DMS 273 (cell line): Measurements from ENCODE around the gene PALD1.

Source experiments
- DNase-seq: peaks from one replicate; lab custom pipeline; 2025; ENCODE audit not compliant: unreplicated experiment; lab: John Stamatoyannopoulos, UW

Gene PALD1

DNA sequence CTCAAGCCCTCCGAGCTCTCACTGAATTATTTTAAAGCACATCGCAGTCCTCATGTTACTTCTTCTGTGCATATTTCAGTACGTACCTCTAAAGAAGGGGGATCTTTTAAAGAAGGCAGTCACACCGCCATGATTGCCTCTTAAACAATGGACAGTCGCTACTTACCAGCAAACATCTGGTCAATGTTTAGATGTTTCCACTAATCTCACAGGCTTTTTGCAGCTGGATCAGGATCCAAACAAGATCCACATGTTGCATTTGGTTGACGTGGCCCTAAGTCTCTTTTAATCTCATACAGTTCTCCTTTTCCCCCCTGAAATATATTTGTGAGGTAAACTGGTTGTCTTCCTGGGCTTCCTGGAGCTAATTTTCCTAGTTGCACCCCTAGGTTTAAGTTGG lies 74.0 kb downstream of the PALD1 start:
- no peak for DNase-seq

DNA sequence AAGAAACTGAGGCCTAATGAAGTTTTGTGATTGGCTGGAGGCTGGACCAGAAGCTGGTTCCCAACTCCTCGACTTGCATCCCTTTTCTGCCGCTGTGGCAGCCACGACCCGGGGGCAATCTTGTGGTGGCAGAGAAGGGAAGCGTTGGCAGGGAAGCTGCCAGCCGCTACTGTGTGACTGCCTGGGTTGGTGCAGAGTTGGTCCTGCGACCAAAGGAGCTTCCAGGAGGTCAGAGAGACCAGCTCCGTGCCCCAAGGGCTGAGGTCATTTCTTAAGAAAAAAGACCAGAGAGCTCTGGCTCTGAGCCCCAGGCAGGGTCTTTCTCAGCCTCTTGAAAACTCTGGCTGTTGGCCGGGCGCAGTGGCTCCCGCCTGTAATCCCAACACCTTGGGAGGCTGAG lies 76.8 kb downstream of the PALD1 start:
- no peak for DNase-seq

DNA sequence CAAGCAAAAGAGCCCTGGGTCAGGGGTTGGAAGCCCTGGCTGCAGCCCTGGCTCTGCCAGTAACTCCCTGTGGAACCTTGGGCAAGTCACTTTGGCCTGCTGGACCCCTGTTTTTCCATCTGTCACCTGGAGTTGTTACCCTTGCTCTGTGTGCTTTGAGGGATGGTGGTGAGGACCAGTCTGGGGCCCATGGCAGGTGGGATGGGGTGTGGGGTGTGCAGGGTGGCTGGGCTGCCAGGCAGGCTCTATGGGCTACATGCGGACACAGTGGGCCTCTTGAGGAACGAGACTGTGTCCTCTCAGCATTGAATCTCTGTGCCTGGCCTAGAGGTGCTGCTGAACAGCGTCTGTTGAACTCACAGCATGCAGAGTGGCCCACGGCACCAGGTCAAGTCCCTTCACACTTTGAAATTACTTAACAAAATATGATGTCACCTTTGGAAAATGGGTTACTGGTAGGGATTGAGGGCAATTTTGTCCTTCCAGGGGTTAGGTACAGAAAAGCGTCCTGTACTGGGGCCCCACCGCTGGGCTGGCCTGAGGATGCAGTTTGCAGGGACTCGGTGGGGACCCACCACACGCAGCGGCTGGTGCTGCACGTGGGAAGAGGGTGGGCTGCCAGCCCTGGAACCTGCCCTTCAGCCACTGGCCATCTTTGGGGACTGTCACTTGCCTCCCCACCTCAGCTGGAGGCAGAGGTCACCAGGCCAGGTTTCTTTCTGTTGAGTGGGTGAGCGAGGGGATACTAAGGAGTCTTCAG lies 78.7 kb downstream of the PALD1 start:
- no peak for DNase-seq

DNA sequence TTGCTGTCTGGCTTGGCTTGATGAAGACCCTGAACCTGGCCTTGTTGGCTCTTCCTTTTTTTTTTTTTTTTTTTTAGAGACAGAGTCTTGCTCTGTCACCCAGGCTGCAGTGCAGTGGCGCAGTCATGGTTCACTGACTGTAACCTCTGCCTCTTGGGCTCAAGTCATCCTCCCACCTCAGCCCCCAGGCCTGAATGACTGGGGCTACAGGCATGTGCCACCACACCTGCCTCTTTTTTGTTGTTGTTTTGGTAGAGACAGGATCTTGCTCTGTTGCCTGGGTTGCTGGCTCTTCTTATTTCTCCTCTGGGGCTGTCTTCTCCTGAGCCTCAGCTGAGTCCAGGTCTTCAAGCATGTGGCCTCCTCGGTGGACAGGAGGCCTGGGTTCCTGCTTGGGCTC lies 79.3 kb downstream of the PALD1 start:
- DNase-seq, result no peak

DNA sequence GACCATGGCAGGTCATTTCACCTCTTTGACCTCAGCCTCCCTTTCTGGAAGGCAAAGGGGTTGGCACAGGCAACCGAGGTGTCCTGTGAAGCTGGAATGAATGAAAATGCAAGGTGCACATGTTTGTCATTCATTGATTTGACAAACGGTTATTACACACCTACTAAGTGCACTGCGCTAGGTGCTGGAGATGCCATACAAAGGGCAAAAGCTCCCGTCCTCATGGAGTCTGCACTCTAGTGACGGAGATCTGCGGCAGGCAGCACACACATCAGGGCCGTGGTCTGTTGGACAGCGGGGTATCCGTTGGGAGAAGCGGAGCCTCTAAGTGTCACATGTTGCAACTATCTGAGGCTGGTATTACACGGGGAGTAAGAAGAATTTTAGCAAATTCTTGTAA lies 79.7 kb downstream of the PALD1 start:
- no peak for DNase-seq

DNA sequence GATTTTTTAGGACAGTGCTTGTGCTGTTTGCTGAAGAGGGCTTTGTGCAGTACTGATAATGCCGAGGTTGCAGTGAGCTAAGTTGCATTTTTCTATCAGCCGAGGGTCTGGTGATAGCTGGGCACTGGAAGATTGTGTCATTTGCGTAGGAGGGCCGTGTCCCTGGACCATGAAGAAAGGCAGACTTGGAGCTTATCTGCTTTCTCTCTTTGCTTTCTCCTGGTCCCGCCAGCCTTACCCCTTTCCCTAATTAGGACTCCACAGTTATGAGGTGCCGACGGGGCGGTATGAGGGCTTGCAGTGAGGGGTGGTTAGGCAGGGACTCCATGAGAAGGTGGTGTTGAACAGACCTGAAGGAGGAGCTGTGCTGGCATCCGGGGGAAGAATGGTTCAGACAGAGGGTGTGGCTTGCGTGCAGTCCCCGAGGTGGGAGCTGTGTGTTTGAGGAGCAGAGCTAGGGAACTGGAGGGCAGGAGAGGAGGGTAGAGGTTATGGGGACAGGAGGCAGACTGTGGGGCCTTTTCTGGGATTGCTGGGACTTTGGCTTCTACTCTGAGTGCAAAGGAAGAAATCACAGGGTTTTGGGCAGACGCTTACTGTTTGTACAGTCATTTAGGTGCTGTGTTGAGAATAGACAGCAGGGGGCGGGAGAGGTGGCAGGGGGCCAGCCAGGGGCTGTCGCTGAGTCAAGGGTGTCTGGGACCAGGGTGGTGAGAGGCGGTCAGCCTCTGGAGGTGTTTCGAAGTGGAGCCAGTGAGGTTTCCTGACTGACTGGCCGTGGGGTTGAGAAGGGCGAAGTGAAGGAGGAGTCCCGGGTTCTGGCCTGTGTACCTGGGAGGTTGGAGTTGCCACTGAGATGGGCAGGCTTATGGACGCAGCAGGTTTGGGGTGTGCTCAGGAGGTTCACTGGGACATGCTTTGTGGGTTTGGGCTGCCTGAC lies 80.6 kb downstream of the PALD1 start:
- DNase-seq, result peak; percentile 49

DNA sequence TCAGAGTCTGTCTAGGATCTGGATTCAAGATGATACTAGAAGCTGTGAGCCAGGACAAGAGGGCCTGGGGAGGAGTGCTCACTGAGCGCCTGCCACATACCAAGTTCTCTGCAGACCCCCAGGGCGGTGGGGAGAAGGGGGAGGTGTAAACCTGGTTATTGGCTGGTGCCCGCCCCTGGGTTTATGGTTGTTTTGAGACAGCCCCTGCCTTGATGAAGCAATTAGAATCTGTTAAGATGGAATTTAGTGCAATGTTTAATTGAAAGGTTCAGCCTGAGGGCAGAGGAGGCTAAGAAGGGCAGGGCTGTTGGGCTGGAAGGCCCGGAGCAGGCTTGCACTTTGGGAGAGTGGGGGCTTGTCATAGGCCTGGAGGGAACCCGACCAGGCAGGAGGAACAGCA lies 81.3 kb downstream of the PALD1 start:
- no peak for DNase-seq

DNA sequence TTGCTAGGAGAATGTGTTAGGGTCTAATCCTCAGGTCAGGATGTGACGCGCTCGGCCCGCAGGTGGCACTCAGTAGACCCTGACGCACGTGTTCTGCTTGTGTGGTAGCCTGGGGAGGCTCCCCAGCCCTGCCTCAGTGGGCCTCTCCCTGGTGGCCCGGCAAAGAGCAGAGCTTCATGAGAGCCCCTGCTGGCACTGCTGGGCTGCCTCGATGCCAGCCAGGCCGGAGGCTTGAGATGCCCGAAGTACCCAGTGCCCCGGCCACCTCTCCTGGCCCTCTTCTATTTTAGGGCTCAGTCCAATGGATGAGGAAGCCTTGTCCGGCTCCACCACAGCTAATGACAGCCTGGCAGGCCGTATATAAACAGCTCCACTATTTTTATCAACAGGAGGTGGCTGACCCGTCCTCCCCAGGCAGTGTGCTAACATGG lies 82.0 kb downstream of the PALD1 start:
- DNase-seq, result no peak

DNA sequence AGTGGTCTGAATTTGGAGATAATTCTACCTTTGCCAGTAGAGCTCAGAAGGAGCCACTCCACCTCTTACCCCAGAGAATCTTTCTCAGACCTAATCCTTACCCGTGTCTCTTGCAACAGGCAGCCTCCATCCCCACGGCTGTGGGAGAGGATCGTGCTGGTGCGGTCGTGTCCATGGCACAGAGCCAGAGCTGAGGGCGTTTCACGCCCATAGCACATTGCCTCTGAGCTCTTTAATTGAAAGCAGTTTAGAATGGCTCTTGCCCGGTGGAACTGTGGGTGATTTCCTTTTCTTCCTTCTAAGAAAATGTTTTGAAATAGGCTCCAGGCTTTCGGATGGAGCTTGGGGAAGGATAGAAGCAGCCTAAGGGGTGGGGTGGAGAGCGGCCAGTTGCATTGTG lies 82.5 kb downstream of the PALD1 start:
- peak; percentile 23 for DNase-seq

DNA sequence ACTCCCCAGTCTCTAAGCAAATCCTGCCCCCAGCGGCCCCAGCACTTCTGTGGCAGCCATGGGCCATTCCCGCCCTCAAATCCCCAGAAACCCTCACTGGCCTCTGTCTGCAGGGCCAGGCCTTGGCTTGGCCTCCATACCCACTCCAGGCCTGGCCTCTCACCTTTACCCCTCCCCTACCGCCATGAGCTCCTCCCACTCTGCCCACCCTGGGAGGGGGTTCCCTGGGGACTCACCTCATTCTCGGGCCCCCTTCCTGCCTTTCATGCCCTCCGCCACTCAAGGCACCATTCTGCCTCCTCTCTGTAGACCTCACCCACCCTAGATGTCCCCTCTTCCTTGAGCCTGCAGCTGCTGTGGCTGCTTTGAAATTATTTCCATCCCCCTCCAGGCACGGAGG lies 83.0 kb downstream of the PALD1 start:
- DNase-seq, result no peak

DNA sequence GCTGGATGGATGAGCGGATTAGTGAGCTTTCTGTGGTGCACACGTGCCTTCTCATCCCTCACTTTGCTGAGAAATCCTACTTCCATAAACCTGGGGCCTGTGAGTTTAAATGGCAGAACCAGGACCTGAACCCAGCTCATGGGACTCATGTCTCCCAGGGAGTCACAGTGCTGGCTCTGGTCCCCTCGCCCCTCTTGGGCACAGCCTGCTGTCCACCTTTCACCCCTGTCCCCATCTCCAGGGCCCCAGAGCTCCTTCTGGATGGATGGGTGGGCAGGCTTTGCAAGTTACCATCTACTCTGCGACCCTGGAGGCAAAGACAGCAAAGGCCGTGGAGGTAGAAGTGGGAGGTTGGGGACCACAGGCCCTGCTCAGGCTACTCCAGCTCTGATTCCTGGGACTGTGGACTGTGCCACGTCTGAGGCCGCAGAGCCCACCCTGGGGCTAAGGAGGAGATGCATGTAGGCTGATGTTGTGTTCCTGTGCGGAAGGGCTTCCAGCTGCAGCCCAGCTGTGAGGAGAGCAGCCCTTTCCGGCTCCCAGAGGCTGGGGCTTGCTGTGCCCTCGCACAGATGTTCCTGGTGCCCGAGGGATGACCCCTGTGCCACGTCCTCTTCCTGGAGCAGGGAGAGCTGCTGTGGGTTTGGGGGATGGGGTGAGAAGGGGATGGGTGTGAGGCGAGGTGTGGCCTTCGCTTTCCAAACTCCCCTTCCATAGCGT lies 83.6 kb downstream of the PALD1 start:
- DNase-seq, result no peak

DNA sequence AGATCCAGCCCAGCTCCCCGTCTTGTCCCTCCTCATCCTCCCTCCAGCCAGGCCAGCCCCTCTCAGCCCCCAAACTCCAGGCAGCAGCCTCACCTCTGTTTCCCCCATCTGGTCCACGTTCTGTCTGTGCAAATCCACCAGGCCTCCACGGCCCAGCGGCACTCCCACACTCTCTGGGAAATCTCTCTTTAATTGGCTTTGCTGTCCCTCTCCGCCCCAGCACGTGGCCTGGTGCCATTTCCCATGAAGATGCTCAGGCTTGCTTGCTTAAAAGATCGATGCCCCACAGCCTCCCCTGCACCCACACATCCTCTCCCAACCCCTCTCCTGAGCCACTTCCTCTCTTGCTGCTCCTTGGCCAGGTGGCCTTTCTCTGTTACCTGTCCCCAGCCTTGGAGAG lies 84.7 kb downstream of the PALD1 start:
- DNase-seq, result no peak

DNA sequence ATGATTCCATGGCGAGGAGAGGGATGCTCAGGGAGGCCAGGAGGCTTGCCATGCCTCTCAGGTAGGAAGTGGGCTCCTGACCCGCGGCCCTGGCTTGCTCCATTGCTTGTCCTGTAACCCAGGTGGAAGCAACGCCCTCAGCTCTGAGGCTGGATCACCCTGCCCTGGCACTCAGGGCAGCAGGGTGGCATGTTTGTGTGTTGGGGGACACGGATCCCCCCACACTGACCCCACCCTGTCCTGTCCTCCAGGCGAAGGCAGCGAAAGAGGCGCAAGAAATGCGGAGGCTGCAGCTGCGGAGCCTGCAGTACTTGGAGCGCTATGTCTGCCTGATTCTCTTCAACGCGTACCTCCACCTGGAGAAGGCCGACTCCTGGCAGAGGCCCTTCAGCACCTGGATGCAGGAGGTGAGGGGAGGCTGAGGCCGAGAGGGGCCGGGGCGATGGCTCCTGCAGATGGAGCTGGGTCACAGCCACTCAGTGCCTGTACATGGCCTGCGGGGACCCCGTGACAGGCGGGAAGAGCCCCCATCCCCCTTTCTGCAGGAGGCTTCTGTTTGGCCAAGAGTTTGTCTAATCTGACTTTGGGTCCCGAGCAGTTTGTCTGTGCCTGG lies 85.7 kb downstream of the PALD1 start:
- DNase-seq, result no peak

DNA sequence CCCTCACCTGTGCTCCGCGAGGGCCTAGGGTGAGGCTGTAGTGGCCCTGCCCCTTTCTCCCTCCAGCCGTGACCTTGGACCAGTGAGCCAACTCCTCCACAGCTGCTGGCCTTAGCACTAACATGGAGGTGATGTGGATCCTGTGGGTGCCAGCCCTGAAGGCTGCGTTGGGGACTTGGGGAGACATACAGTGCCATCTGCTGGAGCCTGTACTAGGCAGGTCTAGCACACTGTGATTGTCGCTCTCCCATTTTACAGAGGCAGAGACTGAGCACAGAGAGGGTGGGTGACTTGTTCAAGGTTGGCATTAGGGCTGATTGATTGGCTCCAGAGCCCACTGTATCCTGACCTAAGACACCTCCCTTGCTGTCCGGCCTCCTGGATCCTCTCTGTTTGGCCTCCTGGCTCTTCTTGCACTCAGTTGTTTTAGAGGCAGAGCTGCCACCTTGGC lies 86.4 kb downstream of the PALD1 start:
- peak; percentile 13 for DNase-seq

DNA sequence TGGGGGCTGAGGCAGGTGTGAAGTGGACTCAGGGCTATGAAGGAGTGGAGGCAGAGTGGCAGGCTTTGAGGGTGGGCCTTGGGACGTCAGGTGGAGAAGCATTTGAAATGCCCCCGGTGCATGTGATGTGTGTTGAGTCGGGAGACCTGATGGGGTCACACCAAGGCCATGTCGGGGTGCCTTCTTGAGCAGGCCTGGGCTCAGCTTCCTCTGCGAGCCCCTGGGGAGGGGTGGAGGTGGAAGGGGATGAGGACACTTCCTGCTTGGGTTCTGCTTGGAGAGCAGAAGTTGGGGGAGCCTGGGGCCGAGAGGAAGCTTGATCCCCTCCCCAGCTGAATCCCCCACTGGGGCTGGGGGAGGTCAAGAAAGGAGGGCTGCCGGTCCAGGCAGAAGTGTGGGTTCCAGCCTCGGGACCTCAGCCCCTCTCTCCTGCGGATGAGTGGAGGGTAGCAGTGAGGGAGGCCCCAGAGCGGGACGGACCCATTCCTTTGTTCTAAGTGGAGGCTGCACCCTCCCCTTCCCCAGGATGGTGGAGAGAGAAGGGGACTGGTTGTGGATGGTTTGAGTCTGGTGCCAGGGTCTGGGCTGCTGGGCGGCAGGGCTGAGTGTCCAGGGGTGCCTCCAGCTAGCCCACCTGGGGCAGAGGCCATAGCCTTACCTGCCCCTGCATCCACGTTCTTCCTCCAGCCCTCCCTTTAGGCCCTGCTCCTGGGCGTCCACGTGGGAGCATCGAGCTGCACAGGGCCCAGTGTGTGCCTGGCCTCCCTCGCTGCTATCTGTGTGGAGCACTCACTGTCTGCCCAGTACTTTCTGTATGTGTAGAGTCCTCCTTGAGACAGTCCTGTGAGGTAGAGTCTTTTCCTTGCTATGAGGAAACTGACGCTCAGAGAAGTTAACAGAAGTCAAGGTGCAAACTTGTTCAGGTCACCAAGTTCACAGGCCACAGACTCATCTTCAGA lies 87.3 kb downstream of the PALD1 start:
- no peak for DNase-seq

DNA sequence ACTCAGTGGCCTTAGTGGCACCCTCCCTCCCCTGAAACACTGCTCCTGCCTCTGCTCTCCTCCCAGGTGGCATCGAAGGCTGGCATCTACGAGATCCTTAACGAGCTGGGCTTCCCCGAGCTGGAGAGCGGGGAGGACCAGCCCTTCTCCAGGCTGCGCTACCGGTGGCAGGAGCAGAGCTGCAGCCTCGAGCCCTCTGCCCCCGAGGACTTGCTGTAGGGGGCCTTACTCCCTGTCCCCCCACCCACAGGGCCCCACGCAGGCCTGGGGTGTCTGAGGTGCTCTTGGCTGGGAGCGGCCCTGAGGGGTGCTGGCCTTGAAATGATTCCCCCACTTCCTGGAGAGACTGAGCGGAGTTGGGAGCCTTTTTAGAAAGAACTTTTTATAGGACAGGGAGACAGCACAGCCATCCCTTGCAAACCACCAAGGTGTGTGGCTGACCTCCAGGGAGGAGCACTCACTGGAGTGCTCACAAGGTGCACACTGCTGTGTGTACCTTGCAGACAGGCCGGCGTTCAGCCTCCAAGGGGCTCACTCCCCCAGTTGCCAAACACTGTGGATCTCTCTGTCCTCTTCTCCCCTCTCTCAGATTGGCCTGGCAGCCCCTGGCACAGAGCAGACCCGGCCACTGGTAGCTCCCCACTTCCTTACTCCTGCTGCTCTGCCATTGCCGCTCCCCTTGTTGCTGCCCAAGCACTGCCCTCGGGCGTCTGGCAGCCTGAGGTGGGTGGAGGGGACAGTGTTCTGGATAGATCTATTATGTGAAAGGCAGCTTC lies 88.1 kb downstream of the PALD1 start:
- no peak for DNase-seq

DNA sequence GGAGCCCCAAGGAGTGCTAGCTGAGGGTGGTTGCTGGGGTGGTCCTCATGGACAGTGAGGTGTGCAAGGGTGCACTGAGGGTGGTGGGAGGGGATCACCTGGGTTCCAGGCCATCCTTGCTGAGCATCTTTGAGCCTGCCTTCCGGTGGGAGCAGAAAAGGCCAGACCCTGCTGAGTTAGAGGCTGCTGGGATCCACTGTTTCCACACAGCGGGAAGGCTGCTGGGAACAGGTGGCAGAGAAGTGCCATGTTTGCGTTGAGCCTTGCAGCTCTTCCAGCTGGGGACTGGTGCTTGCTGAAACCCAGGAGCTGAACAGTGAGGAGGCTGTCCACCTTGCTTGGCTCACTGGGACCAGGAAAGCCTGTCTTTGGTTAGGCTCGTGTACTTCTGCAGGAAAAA lies 89.0 kb downstream of the PALD1 start:
- DNase-seq, result peak; percentile 19

DNA sequence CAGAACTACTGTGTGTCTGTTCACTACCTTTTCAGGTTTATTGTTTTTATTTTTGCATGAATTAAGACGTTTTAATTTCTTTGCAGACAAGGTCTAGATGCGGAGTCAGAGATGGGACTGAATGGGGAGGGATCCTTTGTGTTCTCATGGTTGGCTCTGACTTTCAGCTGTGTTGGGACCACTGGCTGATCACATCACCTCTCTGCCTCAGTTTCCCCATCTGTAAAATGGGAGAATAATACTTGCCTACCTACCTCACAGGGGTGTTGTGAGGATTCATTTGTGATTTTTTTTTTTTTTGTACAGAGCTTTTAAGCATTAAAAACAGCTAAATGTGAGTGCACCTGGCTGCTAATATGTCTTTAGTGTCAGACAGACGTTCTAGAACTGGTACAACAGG lies 89.5 kb downstream of the PALD1 start:
- DNase-seq, result no peak

DNA sequence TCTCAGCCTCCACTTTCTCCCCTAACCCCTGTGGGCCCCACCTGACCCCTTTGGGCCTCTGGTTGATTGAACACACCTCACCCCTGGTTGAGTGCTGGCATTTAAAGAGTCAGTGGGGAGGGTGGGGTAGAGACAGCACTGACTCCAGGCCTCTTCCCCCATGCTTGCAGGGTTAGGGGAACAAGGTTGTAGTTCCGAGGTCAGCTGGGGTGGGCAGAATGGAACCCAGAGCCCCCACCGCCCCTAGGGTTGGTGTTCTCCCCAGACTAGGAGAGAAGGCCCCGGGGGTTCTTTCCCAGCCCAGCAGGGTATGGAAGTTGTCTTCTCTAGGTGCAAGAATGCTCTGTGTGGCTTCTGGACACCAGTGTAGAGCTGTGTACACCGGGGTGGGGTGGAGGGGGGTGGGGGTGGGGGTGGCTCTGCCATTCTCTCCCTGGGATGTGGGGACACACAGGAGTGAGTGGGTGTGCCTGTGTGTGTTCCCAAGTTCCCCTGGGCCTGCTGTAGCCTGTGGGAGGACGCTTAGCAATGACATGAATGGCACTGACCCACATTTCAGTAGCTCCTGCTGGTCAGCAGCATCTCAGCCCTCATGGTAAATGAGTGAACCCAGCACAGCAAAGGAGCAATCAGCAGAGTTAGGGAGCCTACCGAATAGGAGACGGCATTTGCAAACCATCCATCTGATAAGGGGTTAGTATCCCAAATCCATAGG lies 90.4 kb downstream of the PALD1 start:
- DNase-seq, result no peak
